ENCODE measurements around the gene DNMT3L. TPM values are rescaled to one million over a fixed set of nuclear protein-coding genes. Genes with fewer than 3 reads are reported as not detected.

Gene DNMT3L
- total RNA-seq = not detected in 2 replicates

DNA sequence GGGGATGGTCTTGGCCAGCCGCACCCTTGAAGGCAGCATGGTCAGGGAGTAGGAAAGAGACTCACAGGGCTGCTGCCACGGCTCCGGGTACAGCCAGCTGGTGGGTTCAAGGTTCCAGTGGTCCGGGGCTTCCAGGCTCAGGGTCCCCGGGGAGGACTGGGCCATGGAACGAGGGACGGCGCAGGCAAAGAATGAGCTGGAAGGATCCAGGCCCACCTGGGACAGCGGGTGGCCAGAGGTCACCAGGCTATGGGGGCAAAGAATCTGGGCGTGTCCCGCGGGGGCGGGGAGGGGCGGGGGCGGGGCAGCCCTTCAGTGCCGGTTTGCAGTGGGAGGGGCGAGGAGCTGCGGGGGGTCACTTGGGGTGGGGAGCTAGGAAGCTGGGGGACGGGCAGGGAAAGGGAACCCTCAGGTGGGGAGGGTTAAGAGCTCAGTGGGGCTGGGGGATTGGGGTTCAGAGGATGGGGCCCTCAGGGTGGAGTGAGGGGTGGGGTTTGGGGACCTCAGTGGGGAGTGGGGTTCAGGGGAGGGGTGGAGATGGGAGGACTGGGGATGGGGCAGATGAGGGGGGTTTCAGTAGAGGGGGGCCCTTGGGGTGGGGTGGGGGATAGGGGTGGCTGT is at the start of gene DNMT3L:
DNMT3L (minus strand) TSS at position 223 of the 621 bp plus-strand sequence. CDS start 638 bp downstream, outside the sequence.

DNA sequence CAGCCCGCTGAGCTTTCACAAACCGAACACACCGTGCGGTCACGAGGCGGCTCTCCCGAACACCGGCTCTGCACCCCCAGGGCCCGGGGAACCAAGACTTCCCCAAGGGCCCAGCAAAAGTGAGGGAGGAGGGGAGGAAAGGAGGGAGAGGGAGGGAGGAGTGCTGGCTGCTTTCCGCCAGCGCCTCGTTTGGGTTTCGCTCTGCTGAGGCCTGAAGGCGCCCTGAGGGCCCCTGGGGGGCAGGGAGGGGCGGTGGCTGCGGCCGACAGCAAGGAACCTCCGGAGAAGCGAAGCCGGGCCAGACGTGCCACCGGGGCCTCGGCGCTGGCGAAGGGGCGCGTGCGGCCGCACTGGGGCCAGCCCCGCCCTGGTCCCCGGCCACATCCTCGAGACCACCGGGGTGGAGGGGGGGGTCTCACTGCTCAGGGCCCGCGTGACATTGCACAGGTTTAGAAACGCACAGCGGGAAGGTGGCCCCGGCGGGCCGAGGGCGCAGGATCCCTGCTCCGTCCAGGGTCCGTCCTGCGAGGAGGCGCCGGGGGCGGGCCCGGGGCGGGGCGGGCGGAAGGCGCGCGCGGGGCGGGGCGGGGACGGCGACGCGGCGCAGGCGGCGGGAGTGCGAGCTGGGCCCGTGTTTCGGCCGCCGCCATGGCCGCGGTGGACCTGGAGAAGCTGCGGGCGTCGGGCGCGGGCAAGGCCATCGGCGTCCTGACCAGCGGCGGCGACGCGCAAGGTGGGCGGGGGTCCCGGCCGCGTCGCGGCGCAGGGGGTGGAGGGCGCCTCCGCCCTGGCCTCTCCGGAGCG is 38.0 kb upstream of the DNMT3L start, which contains the start of gene PFKL:
PFKL (plus strand) TSS at position 596 of the 804 bp plus-strand sequence; CDS start at position 649, 53 bp downstream.

DNA sequence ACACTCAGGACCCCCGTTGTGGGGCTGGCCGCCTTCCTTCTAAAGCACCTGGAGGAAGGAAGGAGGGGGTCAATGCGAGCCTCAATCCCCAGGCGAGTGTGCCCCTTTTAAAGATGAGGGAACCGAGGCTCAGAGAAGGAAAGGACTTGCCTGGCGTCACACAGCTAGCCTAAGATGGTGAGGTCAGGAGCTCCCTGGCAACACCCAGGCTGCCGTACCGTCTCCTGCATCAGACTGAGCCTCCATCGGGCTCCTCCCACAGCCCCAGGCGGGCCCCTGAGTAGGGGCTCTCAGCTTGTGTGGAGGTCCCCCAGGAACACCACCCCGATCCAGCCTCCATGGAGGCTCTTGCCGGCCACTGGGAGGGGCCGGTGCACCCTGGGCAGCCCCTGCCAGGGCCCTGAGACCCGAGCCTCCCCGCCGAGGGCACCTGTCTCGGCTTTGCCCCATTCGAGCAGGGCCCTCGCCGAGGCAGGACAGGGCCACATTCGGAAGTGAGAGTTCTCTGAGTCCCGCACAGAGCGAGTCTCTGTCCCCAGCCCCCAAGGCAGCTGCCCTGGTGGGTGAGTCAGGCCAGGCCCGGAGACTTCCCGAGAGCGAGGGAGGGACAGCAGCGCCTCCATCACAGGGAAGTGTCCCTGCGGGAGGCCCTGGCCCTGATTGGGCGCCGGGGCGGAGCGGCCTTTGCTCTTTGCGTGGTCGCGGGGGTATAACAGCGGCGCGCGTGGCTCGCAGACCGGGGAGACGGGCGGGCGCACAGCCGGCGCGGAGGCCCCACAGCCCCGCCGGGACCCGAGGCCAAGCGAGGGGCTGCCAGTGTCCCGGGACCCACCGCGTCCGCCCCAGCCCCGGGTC is 23.7 kb upstream of the DNMT3L start, which contains the start of gene AIRE:
AIRE (plus strand) TSS at position 739 of the 855 bp plus-strand sequence. CDS start 131 bp downstream, outside the sequence.

DNA sequence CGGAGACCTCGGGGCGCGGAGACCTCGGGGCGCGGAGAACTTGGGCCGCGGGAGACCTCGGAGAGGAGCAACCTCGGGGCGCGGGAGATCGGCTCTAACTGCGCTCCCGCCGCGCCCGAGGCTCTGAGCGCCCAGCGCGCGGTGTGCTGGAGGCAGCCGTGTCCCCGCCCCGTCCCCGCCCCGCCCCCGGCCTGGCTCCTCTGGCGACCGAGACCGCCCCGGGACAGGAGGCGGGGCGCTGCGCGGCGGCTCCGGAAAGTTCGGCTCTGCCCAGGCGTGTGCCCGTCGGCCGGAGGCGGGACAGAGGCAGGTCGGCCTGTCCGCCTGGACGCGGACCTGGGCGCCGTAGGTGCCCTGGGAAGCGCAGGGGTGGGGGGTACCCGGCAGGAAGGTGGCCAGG is 20.9 kb downstream of the DNMT3L start, which contains the start of gene ICOSLG:
ICOSLG (minus strand) TSS at position 102 of the 400 bp plus-strand sequence. CDS start 126 bp downstream, outside the sequence.

Other genes starting within 250 kb of the DNMT3L start
- 19.8 and 33.4 TPM in 2 replicates for gene TRAPPC10, start 249.6 kb downstream of the DNMT3L start, total RNA-seq
- gene PWP2, start 154.5 kb downstream of the DNMT3L start, total RNA-seq = 39.7 and 55.0 TPM in 2 replicates
- 21.5 and 23.5 TPM in 2 replicates for gene GATD3, start 128.2 kb downstream of the DNMT3L start, total RNA-seq
- gene ICOSLG, start 21.0 kb downstream of the DNMT3L start, total RNA-seq = 1.0 and 3.3 TPM in 2 replicates
- gene AIRE, start 24.0 kb upstream of the DNMT3L start, total RNA-seq = not detected in 2 replicates
- gene PFKL, start 38.2 kb upstream of the DNMT3L start, total RNA-seq = 110 and 198 TPM in 2 replicates
- 4.1 and 4.8 TPM in 2 replicates for gene CFAP410, start 77.5 kb upstream of the DNMT3L start, total RNA-seq
- gene TRPM2, start 91.7 kb upstream of the DNMT3L start, total RNA-seq = 0.14 TPM in 1 of 2 replicates, not detected in the other
- gene LRRC3, start 193.6 kb upstream of the DNMT3L start, total RNA-seq = 0.34 and 1.4 TPM in 2 replicates

Measured in nasal cavity respiratory epithelium epithelial cell of viscerocranial mucosa (primary cell).